Tibial artery (tissue), 4 donors: ENCODE results near the gene TMEM123.
"Not testable (repeated sequence)": the region's sequence is repeated elsewhere in the genome, so short reads cannot be mapped to it uniquely, and the experiment has no call there.

Experiments used
- DNase-seq, 2 donors: peaks; one replicate each; pipeline ENCODE4 v3.0.0-alpha.2; 2019
- H3K27ac ChIP-seq, 2 donors: fragments of 200-600 bp; sonication (generic) in 1 of 2; 1 replicate in 1 of 2; 2 replicates in 1 of 2; pipeline ENCODE4 v1.5.1; 2018 to 2019; ENCODE audit warnings: mild to moderate bottlenecking in 1 of 2
- H3K27me3 ChIP-seq, 2 donors: fragments of 200-600 bp; sonication (generic) in 1 of 2; one replicate each; pipeline versions ENCODE4 v1.5.1 to v1.6.0; 2016 to 2019
- H3K36me3 ChIP-seq, 3 donors: fragments of 200-600 bp; sonication (generic) in 2 of 3; one replicate each; pipeline ENCODE4 v1.5.1; 2016 to 2019; ENCODE audit warnings: mild to moderate bottlenecking in 2 of 3
- H3K4me1 ChIP-seq, 4 donors: fragments of 200-600 bp; sonication (generic) in 2 of 4; 1 replicate in 3 of 4; 2 replicates in 1 of 4; pipeline ENCODE4 v1.5.1; 2016 to 2019
- H3K4me3 ChIP-seq, 2 donors: fragments of 200-600 bp; sonication (generic) in 1 of 2; 1 replicate in 1 of 2; 2 replicates in 1 of 2; pipeline ENCODE4 v1.5.1; 2018 to 2019; ENCODE audit warnings: mild to moderate bottlenecking in 2 of 2
- H3K9me3 ChIP-seq, 3 donors: fragments of 200-600 bp; sonication (generic) in 1 of 3; one replicate each; pipeline ENCODE4 v1.5.1; 2016 to 2019
- CTCF ChIP-seq, 2 experiments: fragments of 200-600 bp in 1 of 2; fragments of 450-650 bp in 1 of 2; IDR thresholded peaks; one replicate each; pipeline ENCODE4 v1.5.1; 2017 to 2019; ENCODE audit warnings: antibody characterized with exemption in 2 of 2, mild to moderate bottlenecking in 1 of 2, moderate library complexity in 1 of 2
- intact Hi-C: fragments of 100-400 bp; cut with DNase I; formaldehyde crosslinking; loops from one replicate; pipeline ENCODE4 v1.15.0; 2023; ENCODE audit warnings: low total_unique reads

Gene TMEM123

GRCh38 chr11:102447941-102448868 lies 4.4 kb downstream of the TMEM123 start:
- TF ChIP-seq CTCF (IDR thresholded peaks at IDR 0.05), result no peak

GRCh38 chr11:102447193-102447592 lies 5.4 kb downstream of the TMEM123 start:
- DNase-seq, result no peak
- H3K27ac ChIP-seq, result no peak overlapping the region
- H3K4me1 ChIP-seq, result peaks cover 0 to 12% (median 2%) of the 10 kb centered on the region in 4 donors
- intact Hi-C loops, result no loop called here
- TF ChIP-seq CTCF (IDR thresholded peaks at IDR 0.05), result no peak
- no peaks in the 10 kb centered on the region for H3K27me3 ChIP-seq
- H3K9me3 ChIP-seq, result no peaks in the 10 kb centered on the region
- H3K4me3 ChIP-seq, result no peak overlapping the region
- H3K36me3 ChIP-seq, result peaks cover 0 to 9% (median 0%) of the 10 kb centered on the region in 3 donors

More at GRCh38 chr11:102447941-102448868, 4.4 kb downstream of the TMEM123 start:
- peaks cover 0 to 12% (median 2%) of the 10 kb centered on the region in 4 donors for H3K4me1 ChIP-seq
- peaks cover 0 to 9% (median 0%) of the 10 kb centered on the region in 3 donors for H3K36me3 ChIP-seq
- intact Hi-C loops, result no loop called here
- no peaks in the 10 kb centered on the region for H3K9me3 ChIP-seq
- H3K27ac ChIP-seq, result no peak overlapping the region
- no peaks in the 10 kb centered on the region for H3K27me3 ChIP-seq
- no peak for DNase-seq
- H3K4me3 ChIP-seq, result no peak overlapping the region

GRCh38 chr11:102446606-102447005 lies 6.0 kb downstream of the TMEM123 start:
- H3K4me1 ChIP-seq, result peaks cover 0 to 12% (median 2%) of the 10 kb centered on the region in 4 donors
- DNase-seq, result no peak
- H3K4me3 ChIP-seq, result no peak overlapping the region
- no peaks in the 10 kb centered on the region for H3K27me3 ChIP-seq
- intact Hi-C loops, result no loop called here
- H3K36me3 ChIP-seq, result peaks cover 0 to 9% (median 0%) of the 10 kb centered on the region in 3 donors
- H3K27ac ChIP-seq, result no peak overlapping the region
- no peaks in the 10 kb centered on the region for H3K9me3 ChIP-seq
- no peak for TF ChIP-seq CTCF (IDR thresholded peaks at IDR 0.05)

GRCh38 chr11:102444693-102445092 lies 7.9 kb downstream of the TMEM123 start:
- H3K27ac ChIP-seq, intact Hi-C loops, H3K4me1 ChIP-seq, H3K4me3 ChIP-seq, DNase-seq, H3K9me3 ChIP-seq, H3K27me3 ChIP-seq, H3K36me3 ChIP-seq: not testable (repeated sequence)

- intact Hi-C loops, result not testable (repeated sequence)
These were observed 8.4 kb downstream of the TMEM123 start for GRCh38 chr11:102444142-102444541.

GRCh38 chr11:102439063-102439363 lies 13.6 kb downstream of the TMEM123 start:
- H3K36me3 ChIP-seq, H3K27me3 ChIP-seq, H3K4me3 ChIP-seq, H3K27ac ChIP-seq, intact Hi-C loops, H3K9me3 ChIP-seq, DNase-seq: not testable (repeated sequence)
- H3K4me1 ChIP-seq, result peaks cover 0 to 10% (median 2%) of the 10 kb centered on the region in 4 donors

More at GRCh38 chr11:102444142-102444541, 8.4 kb downstream of the TMEM123 start:
- not testable (repeated sequence) for H3K36me3 ChIP-seq, H3K27me3 ChIP-seq, H3K4me3 ChIP-seq, DNase-seq, H3K27ac ChIP-seq, H3K9me3 ChIP-seq, H3K4me1 ChIP-seq

- DNase-seq, result no peak
- intact Hi-C loops, result no loop called here
- TF ChIP-seq CTCF (IDR thresholded peaks at IDR 0.05), result no peak
- Histone ChIP-seq H3K36me3 (peaks cover 0 to 5% (median 0%) of the 10 kb centered on the region in 3 donors), H3K4me1 (peaks cover 0 to 10% (median 2%) of the 10 kb centered on the region in 4 donors), H3K9me3 (no peaks in the 10 kb centered on the region), H3K27ac (no peak overlapping the region), H3K27me3 (no peaks in the 10 kb centered on the region), H3K4me3 (no peak overlapping the region)
These were observed 14.1 kb downstream of the TMEM123 start for GRCh38 chr11:102438311-102439062.
